H9 (cell line): ENCODE results near the gene PTPRN2. TPM values are rescaled to one million over a fixed set of nuclear protein-coding genes. Genes with fewer than 3 reads are reported as not detected.

Source experiments
- DNase-seq: peaks from one replicate; pipeline ENCODE4 v3.0.0-alpha.2; 2017
- H2AFZ ChIP-seq: one replicate; pipeline ENCODE4 v1.6.1; 2013; ENCODE audit warnings: mild to moderate bottlenecking, low read length, control low read depth, moderate library complexity
- H2AK5ac ChIP-seq: 2 replicates; pipeline ENCODE4 v1.6.1; 2013; ENCODE audit warnings: low read length, control low read depth, mixed read lengths; ENCODE audit not compliant: insufficient read length
- H2BK120ac ChIP-seq: one replicate; pipeline ENCODE4 v1.6.1; 2013; ENCODE audit warnings: low read depth, mild to moderate bottlenecking, low read length, control low read depth, inconsistent platforms; ENCODE audit not compliant: poor library complexity, severe bottlenecking
- H2BK12ac ChIP-seq: 2 replicates; pipeline ENCODE4 v1.6.1; 2013; ENCODE audit warnings: low read length, control low read depth, mixed read lengths, low read depth; ENCODE audit not compliant: insufficient read length
- H2BK15ac ChIP-seq: 2 replicates; pipeline ENCODE4 v1.6.1; 2013; ENCODE audit warnings: low read depth, low read length, control low read depth
- H2BK20ac ChIP-seq: one replicate; pipeline ENCODE4 v1.6.1; 2013; ENCODE audit warnings: low read depth, mild to moderate bottlenecking, low read length, control low read depth, inconsistent platforms; ENCODE audit not compliant: poor library complexity, severe bottlenecking
- H2BK5ac ChIP-seq: 2 replicates; pipeline ENCODE4 v1.6.1; 2013; ENCODE audit warnings: low read length, control low read depth, mixed read lengths; ENCODE audit not compliant: insufficient read length
- H3K14ac ChIP-seq: 2 replicates; pipeline ENCODE4 v1.6.1; 2013; ENCODE audit warnings: low read length, control low read depth; ENCODE audit not compliant: insufficient read depth
- H3K18ac ChIP-seq: 2 replicates; pipeline ENCODE4 v1.6.1; 2013; ENCODE audit warnings: low read depth, mild to moderate bottlenecking, mixed read lengths, low read length, control low read depth; ENCODE audit not compliant: insufficient read length
- H3K23ac ChIP-seq: 2 replicates; pipeline ENCODE4 v1.6.1; 2013; ENCODE audit warnings: low read length, control low read depth, mixed read lengths, low read depth; ENCODE audit not compliant: insufficient read length
- H3K23me2 ChIP-seq: 2 replicates; pipeline ENCODE4 v1.6.1; 2013; ENCODE audit warnings: low read depth, mild to moderate bottlenecking, mixed read lengths, low read length, control low read depth; ENCODE audit not compliant: insufficient read length, poor library complexity, severe bottlenecking
- H3K27ac ChIP-seq: 2 replicates; pipeline ENCODE4 v1.5.1; 2013; ENCODE audit warnings: low read length, control low read depth, mixed read lengths, low read depth; ENCODE audit not compliant: insufficient read length
- H3K27me3 ChIP-seq: 2 replicates; pipeline ENCODE4 v1.6.1; 2013; ENCODE audit warnings: low read length, control low read depth, inconsistent platforms; ENCODE audit not compliant: insufficient read depth
- H3K4ac ChIP-seq: 2 replicates; pipeline ENCODE4 v1.6.1; 2013; ENCODE audit warnings: low read depth, mild to moderate bottlenecking, control low read depth, inconsistent platforms, low read length, moderate library complexity
- H3K4me1 ChIP-seq: 2 replicates; pipeline ENCODE4 v1.6.1; 2013; ENCODE audit warnings: low read length, control low read depth, inconsistent platforms; ENCODE audit not compliant: insufficient read depth
- H3K4me2 ChIP-seq: 2 replicates; pipeline ENCODE4 v1.6.1; 2013; ENCODE audit warnings: low read length, control low read depth, mixed read lengths; ENCODE audit not compliant: insufficient read length, insufficient read depth
- H3K56ac ChIP-seq: 2 replicates; pipeline ENCODE4 v1.6.1; 2013; ENCODE audit warnings: low read depth, mild to moderate bottlenecking, mixed read lengths, low read length, control low read depth; ENCODE audit not compliant: insufficient read length
- H3K79me1 ChIP-seq: 2 replicates; pipeline ENCODE4 v1.6.1; 2013; ENCODE audit warnings: low read depth, mild to moderate bottlenecking, moderate library complexity, low read length, control low read depth, inconsistent platforms; ENCODE audit not compliant: insufficient read depth, poor library complexity, severe bottlenecking
- H3K79me2 ChIP-seq: 2 replicates; pipeline ENCODE4 v1.6.1; 2013; ENCODE audit warnings: low read length, control low read depth, inconsistent platforms; ENCODE audit not compliant: insufficient read depth
- H3K9ac ChIP-seq: 2 replicates; pipeline ENCODE4 v1.6.1; 2013; ENCODE audit warnings: low read length, control low read depth, mixed read lengths; ENCODE audit not compliant: insufficient read length; ENCODE audit errors: extremely low read depth
- H3K9me3 ChIP-seq: one replicate; pipeline ENCODE4 v1.6.1; 2013; ENCODE audit warnings: low read depth, low read length, inconsistent platforms; ENCODE audit not compliant: control insufficient read depth
- H3T11ph ChIP-seq: one replicate; pipeline ENCODE4 v1.6.1; 2013; ENCODE audit warnings: mild to moderate bottlenecking, low read length, control low read depth, inconsistent platforms
- H4K20me1 ChIP-seq: one replicate; pipeline ENCODE4 v1.6.1; 2013; ENCODE audit not compliant: control insufficient read depth, insufficient read length, insufficient read depth
- H4K5ac ChIP-seq: 2 replicates; pipeline ENCODE4 v1.6.1; 2013; ENCODE audit warnings: low read depth, mild to moderate bottlenecking, mixed read lengths, low read length, control low read depth; ENCODE audit not compliant: insufficient read length
- H4K8ac ChIP-seq: replicated peaks from 2 replicates; pipeline ENCODE4 v1.6.1; 2013; ENCODE audit warnings: low read length, control low read depth, mixed read lengths, low read depth; ENCODE audit not compliant: insufficient read length
- H4K91ac ChIP-seq: 2 replicates; pipeline ENCODE4 v1.6.1; 2013; ENCODE audit warnings: low read depth, mild to moderate bottlenecking, moderate library complexity, mixed read lengths, low read length, control low read depth; ENCODE audit not compliant: insufficient read length
- H3K27ac Mint-ChIP-seq, 3 experiments: 2 replicates in 2 of 3; 3 replicates in 1 of 3; pipeline ENCODE4 v1.8.0; 2020 to 2021; ENCODE audit warnings: mixed read lengths in 3 of 3, mild to moderate bottlenecking in 1 of 3, moderate library complexity in 1 of 3
- H3K27me3 Mint-ChIP-seq: 2 replicates; pipeline ENCODE4 v1.8.0; 2021; ENCODE audit warnings: low read depth, mild to moderate bottlenecking, moderate library complexity, mixed read lengths
- H3K36me3 Mint-ChIP-seq, 3 experiments: 2 replicates in 2 of 3; 3 replicates in 1 of 3; pipeline ENCODE4 v1.8.0; 2020 to 2021; ENCODE audit warnings: low read depth in 3 of 3, mixed read lengths in 3 of 3; ENCODE audit not compliant: insufficient read depth in 1 of 3
- H3K4me1 Mint-ChIP-seq, 2 experiments: 2 replicates each; pipeline ENCODE4 v1.8.0; 2020; ENCODE audit warnings: mixed read lengths in 2 of 2
- H3K4me3 Mint-ChIP-seq, 2 experiments: 2 replicates in 1 of 2; 3 replicates in 1 of 2; pipeline ENCODE4 v1.8.0; 2020 to 2021; ENCODE audit warnings: mild to moderate bottlenecking in 2 of 2, mixed read lengths in 2 of 2, moderate library complexity in 1 of 2
- H3K9me3 Mint-ChIP-seq, 2 experiments: 2 replicates in 1 of 2; 3 replicates in 1 of 2; pipeline ENCODE4 v1.8.0; 2020; ENCODE audit warnings: mild to moderate bottlenecking in 2 of 2, mixed read lengths in 2 of 2, moderate library complexity in 1 of 2
- CTCF ChIP-seq: fragments of 200-600 bp; sonication (generic); conservative IDR thresholded peaks from 3 replicates; pipeline ENCODE4 v1.8.0; 2021; ENCODE audit warnings: antibody characterized with exemption, mild to moderate bottlenecking
- WGBS: extraction: QIAGEN DNeasy Blood & Tissue Kit; methylation state at CpG from one replicate; pipeline ENCODE4 v1.1.7; 2013; ENCODE audit warnings: missing lambda C conversion rate, low lambda C conversion rate, mixed read lengths; ENCODE audit not compliant: insufficient read length; ENCODE audit errors: extremely low coverage; 5-methylcytosine and 5-hydroxymethylcytosine counted together
- total RNA-seq: library from RNA; stranded (reverse); gene quantifications from 2 replicates; pipeline ENCODE4 v1.2.1, GENCODE V29; 2021

PTPRN2 gene
- total RNA-seq, 1 experiment from 2014 or later = 5.2 TPM

- H3K4me1 ChIP-seq = no peaks in the 10 kb centered on the region
- no peak overlapping the region for H2AK5ac ChIP-seq
- no peak overlapping the region for H3K27ac ChIP-seq
- H3K79me2 ChIP-seq = no peaks in the 10 kb centered on the region
- H3K9ac ChIP-seq = no peak overlapping the region
- no peak for DNase-seq
- H3K27me3 ChIP-seq = no peaks in the 10 kb centered on the region
- peaks cover 29 to 30% of the 10 kb centered on the region in 2 experiments for H3K4me1 Mint-ChIP-seq
- H4K20me1 ChIP-seq = no peaks in the 10 kb centered on the region
- peaks cover 0 to 8% (median 7%) of the 10 kb centered on the region in 3 experiments; a peak in 6 of 7 replicates for H3K36me3 Mint-ChIP-seq
- H4K5ac ChIP-seq = no peak overlapping the region
- peaks cover 5 to 10% of the 10 kb centered on the region in 2 experiments for H3K9me3 Mint-ChIP-seq
- H2BK12ac ChIP-seq = no peak overlapping the region
- H2BK20ac ChIP-seq = no peak overlapping the region
- no peaks in the 10 kb centered on the region for H3K9me3 ChIP-seq
- WGBS = no CpG with 5 or more reads among the region's 10 CpGs
- TF ChIP-seq CTCF = no peak
- H2BK15ac ChIP-seq = no peak overlapping the region
- H3K18ac ChIP-seq = no peak overlapping the region
- H4K8ac ChIP-seq = no peak overlapping the region
- H3K23me2 ChIP-seq = no peaks in the 10 kb centered on the region
- no peak overlapping the region for H2AFZ ChIP-seq
- H3K27me3 Mint-ChIP-seq = no peaks in the 10 kb centered on the region; the same call in 1 of the 2 replicates
- no peak overlapping the region for H3K4me3 Mint-ChIP-seq
- H3K23ac ChIP-seq = no peak overlapping the region
- no peak overlapping the region for H4K91ac ChIP-seq
- 0 out of 7 replicates have a peak overlapping the region, but pooled peaks of 1 of the 3 experiments have one; percentile 3 for H3K27ac Mint-ChIP-seq
- no peaks in the 10 kb centered on the region for H3K79me1 ChIP-seq
- H2BK120ac ChIP-seq = no peak overlapping the region
- no peak overlapping the region for H2BK5ac ChIP-seq
- no peak overlapping the region for H3K56ac ChIP-seq
- H3K4ac ChIP-seq = no peak overlapping the region
- no peak overlapping the region for H3K4me2 ChIP-seq
- H3T11ph ChIP-seq = no peak overlapping the region
- no peak overlapping the region for H3K14ac ChIP-seq
These were observed 185.8 kb downstream of the PTPRN2 start for GRCh38 chr7:158401826-158402225.
